Activated B cell treated with CpG ODN at 0.5 μM for 24 hours (primary cell): ENCODE measurements around the gene LANCL1. TPM values are rescaled to one million over a fixed set of nuclear protein-coding genes. Genes with fewer than 3 reads are reported as not detected.
A peak's percentile ranks its signal among the peaks of the same experiment; 100 is the strongest.

Experiments used
- ATAC-seq: fragments of 200-7000 bp; cut with Tn5 transposase; one replicate; pipeline ENCODE4 v1.10.0; 2021; ENCODE audit warnings: low read depth, mild to moderate bottlenecking, moderate library complexity
- CTCF ChIA-PET: fragments of 350-600 bp; sonication (Branson Sonifier 250); formaldehyde crosslinking; loops from one replicate; lab custom pipeline; 2021; ENCODE audit warnings: antibody characterized with exemption; lab: Charles Lee
- POLR2A ChIA-PET: fragments of 350-600 bp; sonication (Branson Sonifier 250); formaldehyde crosslinking; loops from one replicate; lab custom pipeline; 2021; ENCODE audit warnings: antibody characterized with exemption; lab: Charles Lee
- DNase-seq: peaks from one replicate; pipeline ENCODE4 v3.0.0; 2022
- H3K27ac Mint-ChIP-seq: one replicate; pipeline ENCODE4 v1.8.0; 2020; ENCODE audit warnings: mixed read lengths
- H3K27me3 Mint-ChIP-seq: one replicate; pipeline ENCODE4 v1.8.0; 2021; ENCODE audit warnings: mixed read lengths
- H3K36me3 Mint-ChIP-seq: one replicate; pipeline ENCODE4 v1.8.0; 2021; ENCODE audit warnings: low read depth, mixed read lengths
- H3K4me1 Mint-ChIP-seq: one replicate; pipeline ENCODE4 v1.8.0; 2021; ENCODE audit warnings: mixed read lengths
- H3K4me3 Mint-ChIP-seq: one replicate; pipeline ENCODE4 v1.8.0; 2020; ENCODE audit warnings: mild to moderate bottlenecking, mixed read lengths
- H3K9me3 Mint-ChIP-seq: one replicate; pipeline ENCODE4 v1.8.0; 2020; ENCODE audit warnings: mixed read lengths
- intact Hi-C: fragments of 100-400 bp; cut with micrococcal nuclease; formaldehyde crosslinking; loops from one replicate; pipeline ENCODE4 v1.15.1; 2024
- total RNA-seq: library from RNA; stranded (reverse); gene quantifications from 2 replicates; pipeline ENCODE4 v1.2.3, GENCODE V29; 2022
- TF ChIP-seq, protein P1 (sequence below): fragments of 200-600 bp; IDR thresholded peaks from one replicate; pipeline ENCODE4 v1.8.0; 2022; ENCODE audit warnings: antibody characterized with exemption, mild to moderate bottlenecking

The LANCL1 gene
- total RNA-seq, 1 donor from 2014 or later, result 30.8 TPM

DNA sequence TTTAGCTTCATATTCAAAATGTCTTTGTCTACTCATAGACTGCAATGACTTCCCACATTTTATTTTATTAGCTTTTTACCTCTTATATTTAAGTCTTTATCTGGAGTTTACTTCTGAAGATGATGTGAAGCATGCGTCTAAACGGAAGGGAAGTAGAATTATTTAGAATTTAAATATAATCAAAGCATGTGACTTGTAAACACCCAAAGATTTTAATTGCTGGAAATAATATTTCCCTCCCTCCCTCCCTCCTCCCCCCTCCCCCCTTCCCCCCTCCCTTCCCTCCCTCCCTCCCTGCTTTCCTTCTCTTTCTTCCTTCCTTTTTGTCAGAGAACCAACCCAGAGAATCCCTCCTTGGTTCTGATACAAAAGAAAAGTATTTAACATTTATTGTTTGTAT is 2.1 kb upstream of the LANCL1 start:
- ChIA-PET CTCF (no interaction called here), POLR2A (no interaction called here)

DNA sequence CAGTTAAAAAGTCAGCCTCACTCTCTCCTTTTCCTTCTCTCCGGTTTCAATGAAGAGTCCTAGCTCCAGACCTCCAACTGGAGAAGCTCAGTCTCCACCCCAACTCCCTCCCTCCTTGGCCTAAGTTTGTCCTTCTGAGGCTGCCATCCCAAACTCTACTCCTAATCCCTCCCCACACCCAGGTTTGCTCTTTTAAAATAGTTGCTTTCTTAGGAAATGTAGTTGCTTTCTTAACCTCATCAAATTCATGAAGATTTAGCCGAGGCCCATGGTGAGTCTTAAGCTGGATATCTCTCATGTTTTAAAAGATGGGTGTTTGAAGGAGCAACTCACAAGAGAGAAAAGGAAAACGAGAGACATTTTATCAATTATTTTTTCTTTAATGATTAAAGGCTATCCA is 937 bp upstream of the LANCL1 start:
- DNase-seq, result no peak
- Mint-ChIP-seq H3K9me3 (no peaks in the 10 kb centered on the region), H3K4me3 (peak overlapping the region; percentile 99), H3K27ac (peak overlapping the region; percentile 98), H3K27me3 (no peaks in the 10 kb centered on the region), H3K36me3 (peaks cover 16% of the 10 kb centered on the region), H3K4me1 (peaks cover 31% of the 10 kb centered on the region)
- CTCF ChIA-PET, result interaction anchor here (1.7 kb wide), 1 partner anchor 25 kb away, joined by 8 read pairs; no protein-coding TSS in a partner anchor
- intact Hi-C loops, result loop anchor here (2.0 to 10.0 kb wide), 3 partner anchors 19 to 1053 kb away; partner anchors contain the start of gene MAP2
- POLR2A ChIA-PET, result interaction anchor here (3.3 kb wide), 1 partner anchor 15 kb away, joined by 13 read pairs; no protein-coding TSS in a partner anchor
- no peak for ATAC-seq
- TF ChIP-seq, protein P1, sequence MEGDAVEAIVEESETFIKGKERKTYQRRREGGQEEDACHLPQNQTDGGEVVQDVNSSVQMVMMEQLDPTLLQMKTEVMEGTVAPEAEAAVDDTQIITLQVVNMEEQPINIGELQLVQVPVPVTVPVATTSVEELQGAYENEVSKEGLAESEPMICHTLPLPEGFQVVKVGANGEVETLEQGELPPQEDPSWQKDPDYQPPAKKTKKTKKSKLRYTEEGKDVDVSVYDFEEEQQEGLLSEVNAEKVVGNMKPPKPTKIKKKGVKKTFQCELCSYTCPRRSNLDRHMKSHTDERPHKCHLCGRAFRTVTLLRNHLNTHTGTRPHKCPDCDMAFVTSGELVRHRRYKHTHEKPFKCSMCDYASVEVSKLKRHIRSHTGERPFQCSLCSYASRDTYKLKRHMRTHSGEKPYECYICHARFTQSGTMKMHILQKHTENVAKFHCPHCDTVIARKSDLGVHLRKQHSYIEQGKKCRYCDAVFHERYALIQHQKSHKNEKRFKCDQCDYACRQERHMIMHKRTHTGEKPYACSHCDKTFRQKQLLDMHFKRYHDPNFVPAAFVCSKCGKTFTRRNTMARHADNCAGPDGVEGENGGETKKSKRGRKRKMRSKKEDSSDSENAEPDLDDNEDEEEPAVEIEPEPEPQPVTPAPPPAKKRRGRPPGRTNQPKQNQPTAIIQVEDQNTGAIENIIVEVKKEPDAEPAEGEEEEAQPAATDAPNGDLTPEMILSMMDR, result no peak

More for the DNA sequence above, 2.1 kb upstream of the LANCL1 start:
- TF ChIP-seq, protein P1, result no peak
- Mint-ChIP-seq H3K27me3 (no peaks in the 10 kb centered on the region), H3K36me3 (peaks cover 6% of the 10 kb centered on the region), H3K4me3 (no peak overlapping the region), H3K9me3 (peaks cover 2% of the 10 kb centered on the region), H3K4me1 (peaks cover 31% of the 10 kb centered on the region), H3K27ac (no peak overlapping the region)
- ATAC-seq (no peak), DNase-seq (no peak)
- intact Hi-C loops, result loop anchor here (10.0 kb wide), 2 partner anchors 954 to 1054 kb away; partner anchors contain the start of gene MAP2

DNA sequence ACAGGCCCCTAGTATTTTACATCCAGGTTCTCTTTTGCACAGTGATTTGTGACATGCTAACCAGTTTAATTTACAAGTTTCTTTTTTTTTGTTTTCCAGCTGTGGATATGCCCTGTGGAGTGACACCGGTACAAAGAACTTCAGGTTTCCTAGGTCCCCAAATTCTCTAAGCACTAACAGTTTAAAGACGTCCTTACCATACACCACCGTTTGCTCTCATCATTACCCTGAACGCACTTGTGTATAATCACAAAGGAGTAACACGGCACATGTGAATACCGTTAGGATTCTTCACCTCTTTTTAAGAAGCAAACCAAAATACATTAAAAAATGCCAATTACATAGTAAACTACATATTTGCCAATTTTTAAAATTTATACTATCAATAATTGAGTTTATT is 853 bp downstream of the LANCL1 start:
- Mint-ChIP-seq H3K9me3 (no peaks in the 10 kb centered on the region), H3K4me3 (peak overlapping the region; percentile 72), H3K36me3 (peaks cover 29% of the 10 kb centered on the region), H3K27ac (peak overlapping the region; percentile 62), H3K4me1 (peaks cover 31% of the 10 kb centered on the region), H3K27me3 (no peaks in the 10 kb centered on the region)
- ChIA-PET CTCF (interaction anchor here (0.6 to 1.7 kb wide), 3 partner anchors 27 to 245 kb away, joined by 3 to 8 read pairs (median 3); no protein-coding TSS in a partner anchor), POLR2A (interaction anchor here (0.6 to 3.3 kb wide), 2 partner anchors 13 to 952 kb away, joined by 3 to 13 read pairs; no protein-coding TSS in a partner anchor)
- intact Hi-C loops, result loop anchor here (1.0 to 10.0 kb wide), 8 partner anchors 8 to 1051 kb away; partner anchors contain the start of genes MAP2 and RPE
- DNase-seq (no peak), ATAC-seq (no peak)
- TF ChIP-seq, protein P1, result no peak

DNA sequence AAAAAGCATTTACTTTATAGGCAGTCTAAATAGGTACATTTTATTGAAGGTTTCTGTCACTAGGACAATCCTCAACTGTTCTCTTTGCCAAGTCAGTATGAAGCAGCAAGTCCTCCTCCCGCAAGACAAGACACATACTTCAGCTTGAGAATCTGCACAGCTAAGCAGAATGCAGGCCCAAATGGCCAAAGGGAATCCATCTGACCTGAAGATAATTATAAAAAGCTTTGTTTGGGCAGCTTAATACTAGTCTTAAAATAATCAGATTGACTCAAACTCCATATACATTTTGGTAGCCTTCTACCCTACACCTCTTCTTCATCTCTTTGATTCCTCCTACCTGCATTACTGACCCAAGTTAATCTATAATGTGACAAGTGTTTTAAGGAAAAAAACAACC is 1.8 kb downstream of the LANCL1 start:
- ATAC-seq (no peak), DNase-seq (no peak)
- Mint-ChIP-seq H3K4me1 (peaks cover 31% of the 10 kb centered on the region), H3K4me3 (peak overlapping the region; percentile 21), H3K9me3 (no peaks in the 10 kb centered on the region), H3K36me3 (peaks cover 36% of the 10 kb centered on the region), H3K27ac (no peak overlapping the region), H3K27me3 (no peaks in the 10 kb centered on the region)
- TF ChIP-seq, protein P1, result no peak
- POLR2A ChIA-PET, result interaction anchor here (3.3 kb wide), 1 partner anchor 12 kb away, joined by 13 read pairs; no protein-coding TSS in a partner anchor
- intact Hi-C loops, result loop anchor here (1.0 to 10.0 kb wide), 3 partner anchors 7 to 1050 kb away; partner anchors contain the start of gene MAP2
- CTCF ChIA-PET, result no interaction called here

DNA sequence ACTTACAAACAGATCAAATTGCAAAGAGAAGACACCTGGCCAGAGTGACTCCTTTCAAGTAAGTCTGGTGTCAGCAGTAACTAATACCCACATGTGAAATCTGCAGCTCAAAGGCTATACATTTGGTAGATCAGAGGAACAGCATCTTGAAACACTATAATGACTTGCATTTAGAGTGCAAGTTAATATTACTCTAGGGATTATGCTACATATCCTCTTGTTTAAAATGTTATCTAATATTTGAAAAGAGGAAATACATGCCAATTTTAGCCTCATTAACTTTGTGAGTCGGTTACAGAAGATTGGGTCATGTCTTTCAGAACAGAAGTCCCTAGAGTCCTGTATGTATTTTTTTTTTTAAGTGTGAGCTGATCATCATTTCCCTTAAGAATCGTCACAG is 15.2 kb downstream of the LANCL1 start:
- Mint-ChIP-seq H3K4me3 (peak overlapping the region; percentile 61), H3K36me3 (peaks cover 41% of the 10 kb centered on the region), H3K4me1 (peaks cover 65% of the 10 kb centered on the region), H3K27me3 (no peaks in the 10 kb centered on the region), H3K9me3 (no peaks in the 10 kb centered on the region), H3K27ac (peak overlapping the region; percentile 87)
- DNase-seq, result no peak
- POLR2A ChIA-PET, result interaction anchor here (0.6 to 2.7 kb wide), 3 partner anchors 9 to 35 kb away, joined by 3 to 13 read pairs (median 4); partner anchors contain the start of gene LANCL1
- intact Hi-C loops, result loop anchor here (1.0 to 5.0 kb wide), 2 partner anchors 15 to 459 kb away; partner anchors contain the start of genes LANCL1 and RPE
- CTCF ChIA-PET, result interaction anchor here (1.4 kb wide), 1 partner anchor 17 kb away, joined by 5 read pairs; no protein-coding TSS in a partner anchor
- TF ChIP-seq, protein P1, result no peak
- peak; percentile 86 for ATAC-seq
